ENCODE results near the gene DOK7. TPM values are rescaled to one million over a fixed set of nuclear protein-coding genes. Genes with fewer than 3 reads are reported as not detected.

The DOK7 gene
- total and polyA plus RNA-seq, 2 experiments from 2014 or later, result 0.23 to 1.8 TPM

- Histone ChIP-seq H3K4me1 (ENCODE audit: insufficient read depth) (no peaks in the 10 kb centered on the region), H3K27ac (no peak overlapping the region), H3K4me3 (no peak overlapping the region), H2AFZ (no peak overlapping the region), H3K79me2 (no peaks in the 10 kb centered on the region), H3K9me2 (replicated peaks; ENCODE audit: insufficient read depth) (no peaks in the 10 kb centered on the region), H3K27me3 (no peaks in the 10 kb centered on the region), H3K9me3 (ENCODE audit: low read depth) (no peaks in the 10 kb centered on the region), H3K4me2 (no peak overlapping the region), H4K20me1 (ENCODE audit: insufficient read depth, poor library complexity, severe bottlenecking) (no peaks in the 10 kb centered on the region), H3K36me3 (replicated peaks; ENCODE audit: insufficient read depth, low read depth) (no peaks in the 10 kb centered on the region)
- no peak for DNase-seq (ENCODE audit: low spot score)
- TF ChIP-seq CTCF (IDR thresholded peaks at IDR 0.05; ENCODE audit: poor library complexity) (no peak), EZH2 (IDR thresholded peaks at IDR 0.05; ENCODE audit: borderline replicate concordance) (no peak), EZH2phosphoT487 (IDR thresholded peaks at IDR 0.05; ENCODE audit: low read depth, severe bottlenecking, unreplicated experiment) (no peak)
- 97% methylated on average over 13 of the region's 13 CpGs for WGBS (ENCODE audit: low lambda C conversion rate, missing lambda C conversion rate)
Observed at GRCh38 chr4:3512279-3512678, 49.2 kb downstream of the DOK7 start.

GRCh38 chr4:3512719-3513118, 49.6 kb downstream of the DOK7 start:
- no peak for TF ChIP-seq EZH2 (IDR thresholded peaks at IDR 0.05; ENCODE audit: borderline replicate concordance)
- H3K4me3 ChIP-seq, result no peak overlapping the region
- H3K9me2 ChIP-seq (replicated peaks; ENCODE audit: insufficient read depth), result no peaks in the 10 kb centered on the region
- 97% methylated on average over 22 of the region's 22 CpGs for WGBS (ENCODE audit: low lambda C conversion rate, missing lambda C conversion rate)
- no peaks in the 10 kb centered on the region for H3K4me1 ChIP-seq (ENCODE audit: insufficient read depth)
- no peak overlapping the region for H3K27ac ChIP-seq
- H4K20me1 ChIP-seq (ENCODE audit: insufficient read depth, poor library complexity, severe bottlenecking), result no peaks in the 10 kb centered on the region
- no peaks in the 10 kb centered on the region for H3K36me3 ChIP-seq (replicated peaks; ENCODE audit: insufficient read depth, low read depth)
- H3K27me3 ChIP-seq, result no peaks in the 10 kb centered on the region
- no peak for DNase-seq (ENCODE audit: low spot score)
- no peaks in the 10 kb centered on the region for H3K9me3 ChIP-seq (ENCODE audit: low read depth)
- no peak overlapping the region for H2AFZ ChIP-seq
- no peak overlapping the region for H3K4me2 ChIP-seq
- no peaks in the 10 kb centered on the region for H3K79me2 ChIP-seq

- Histone ChIP-seq H3K27me3 (no peaks in the 10 kb centered on the region), H3K9me2 (replicated peaks; ENCODE audit: insufficient read depth) (no peaks in the 10 kb centered on the region), H2AFZ (no peak overlapping the region), H3K4me1 (ENCODE audit: insufficient read depth) (no peaks in the 10 kb centered on the region), H4K20me1 (ENCODE audit: insufficient read depth, poor library complexity, severe bottlenecking) (no peaks in the 10 kb centered on the region), H3K4me2 (no peak overlapping the region), H3K4me3 (no peak overlapping the region), H3K36me3 (replicated peaks; ENCODE audit: insufficient read depth, low read depth) (no peaks in the 10 kb centered on the region), H3K79me2 (no peaks in the 10 kb centered on the region), H3K27ac (no peak overlapping the region), H3K9me3 (ENCODE audit: low read depth) (no peaks in the 10 kb centered on the region)
- 90% methylated on average over 18 of the region's 18 CpGs for WGBS (ENCODE audit: low lambda C conversion rate, missing lambda C conversion rate)
- TF ChIP-seq CTCF (IDR thresholded peaks at IDR 0.05; ENCODE audit: poor library complexity) (no peak), EZH2phosphoT487 (IDR thresholded peaks at IDR 0.05; ENCODE audit: low read depth, severe bottlenecking, unreplicated experiment) (no peak), EZH2 (IDR thresholded peaks at IDR 0.05; ENCODE audit: borderline replicate concordance) (no peak)
- no peak for DNase-seq (ENCODE audit: low spot score)
Observed at GRCh38 chr4:3513807-3514206, 50.7 kb downstream of the DOK7 start.

GRCh38 chr4:3514221-3514780, 51.2 kb downstream of the DOK7 start:
- H3K9me2 ChIP-seq (replicated peaks; ENCODE audit: insufficient read depth), result no peaks in the 10 kb centered on the region
- no peaks in the 10 kb centered on the region for H4K20me1 ChIP-seq (ENCODE audit: insufficient read depth, poor library complexity, severe bottlenecking)
- no peak for DNase-seq (ENCODE audit: low spot score)
- no peak overlapping the region for H2AFZ ChIP-seq
- TF ChIP-seq EZH2 (IDR thresholded peaks at IDR 0.05; ENCODE audit: borderline replicate concordance) (no peak), CTCF (IDR thresholded peaks at IDR 0.05; ENCODE audit: poor library complexity) (no peak), EZH2phosphoT487 (IDR thresholded peaks at IDR 0.05; ENCODE audit: low read depth, severe bottlenecking, unreplicated experiment) (no peak)
- no peak overlapping the region for H3K27ac ChIP-seq
- no peaks in the 10 kb centered on the region for H3K79me2 ChIP-seq
- H3K9me3 ChIP-seq (ENCODE audit: low read depth), result no peaks in the 10 kb centered on the region
- no peaks in the 10 kb centered on the region for H3K27me3 ChIP-seq
- no peaks in the 10 kb centered on the region for H3K36me3 ChIP-seq (replicated peaks; ENCODE audit: insufficient read depth, low read depth)
- H3K4me1 ChIP-seq (ENCODE audit: insufficient read depth), result no peaks in the 10 kb centered on the region
- H3K4me3 ChIP-seq, result no peak overlapping the region
- 95% methylated on average over 12 of the region's 17 CpGs for WGBS (ENCODE audit: low lambda C conversion rate, missing lambda C conversion rate)
- no peak overlapping the region for H3K4me2 ChIP-seq

All from hepatocyte (in vitro differentiated cells).